ENCODE measurements around the gene MYH10.

Gene MYH10

DNA sequence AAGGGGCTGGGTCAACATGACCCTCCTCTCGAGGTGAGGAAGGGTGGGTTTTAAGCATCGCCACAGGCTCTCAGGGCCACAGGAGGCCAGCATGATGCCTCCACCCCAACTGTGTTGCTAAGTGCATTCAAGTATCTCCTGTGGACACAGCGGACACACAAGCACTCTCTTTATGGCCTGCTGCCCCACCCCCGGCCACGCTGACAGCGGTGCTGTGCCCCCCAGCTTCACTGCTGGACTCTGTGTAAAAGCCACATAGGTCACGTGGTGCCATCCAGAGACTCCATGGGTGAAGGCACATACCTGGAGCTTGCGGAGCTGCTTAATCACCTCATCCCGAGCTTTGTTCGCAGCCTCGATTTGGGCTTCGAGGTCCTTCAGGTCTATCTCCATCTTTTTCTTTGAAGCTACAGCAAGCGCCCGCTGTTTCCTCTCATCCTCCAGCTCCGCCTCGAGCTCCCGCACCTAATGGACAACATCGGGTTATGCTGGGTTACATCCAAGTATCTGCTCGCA, 143.3 kb downstream of the MYH10 start:
- in situ Hi-C loops (cut with MboI; ENCODE audit: low sequenced_read_pairs, unreplicated experiment): no loop called here
- no peak for TF ChIP-seq CTCF (IDR thresholded peaks at IDR 0.05; ENCODE audit: borderline replicate concordance, control extremely low read depth, extremely low read depth, insufficient read depth, missing control alignments)
- no peak for DNase-seq (ENCODE audit: low spot score)

GRCh38 chr17:8485491-8485890, 145.0 kb downstream of the MYH10 start:
- DNase-seq (ENCODE audit: low spot score): no peak
- in situ Hi-C loops (cut with MboI; ENCODE audit: low sequenced_read_pairs, unreplicated experiment): no loop called here
- TF ChIP-seq CTCF (IDR thresholded peaks at IDR 0.05; ENCODE audit: borderline replicate concordance, control extremely low read depth, extremely low read depth, insufficient read depth, missing control alignments): no peak

DNA sequence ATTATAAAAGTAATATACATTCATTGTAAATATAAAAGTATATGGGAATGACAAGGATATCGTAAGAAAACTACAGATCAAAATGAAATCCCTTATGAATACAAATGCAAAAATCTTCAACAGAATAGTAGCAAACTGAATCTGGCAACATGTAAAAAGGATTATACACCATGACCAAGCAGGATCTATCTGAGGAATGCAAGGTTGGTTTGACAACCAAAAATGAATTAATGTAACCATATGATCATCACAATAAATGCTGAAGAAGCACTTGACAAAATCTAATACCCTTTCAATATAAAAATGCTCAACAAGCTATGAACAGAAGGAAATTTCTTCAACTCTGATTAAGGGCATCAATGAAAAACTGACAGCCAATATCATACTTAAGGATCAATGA, 146.1 kb downstream of the MYH10 start:
- in situ Hi-C loops (cut with MboI; ENCODE audit: low sequenced_read_pairs, unreplicated experiment): no loop called here
- TF ChIP-seq CTCF (IDR thresholded peaks at IDR 0.05; ENCODE audit: borderline replicate concordance, control extremely low read depth, extremely low read depth, insufficient read depth, missing control alignments): no peak
- no peak for DNase-seq (ENCODE audit: low spot score)

DNA sequence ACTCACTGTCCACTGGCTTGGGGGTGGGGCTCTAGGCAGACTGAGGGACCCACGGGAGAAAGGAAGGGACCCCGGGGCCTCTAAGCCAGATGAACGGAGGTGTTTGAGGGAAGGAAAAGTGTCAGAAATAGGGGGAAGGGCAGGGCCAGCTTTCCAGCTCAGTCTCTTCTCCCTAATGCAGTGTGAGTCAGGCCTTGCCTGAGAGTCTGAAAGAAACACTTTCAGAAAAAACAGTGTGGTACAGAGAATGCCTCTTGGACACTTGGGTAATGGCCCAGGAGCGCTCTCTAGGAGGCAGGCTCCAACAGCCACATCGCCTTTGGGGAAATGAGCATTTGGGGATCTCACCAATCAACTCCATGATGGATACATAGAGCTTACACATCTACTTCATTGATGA, 148.0 kb downstream of the MYH10 start:
- in situ Hi-C loops (cut with MboI; ENCODE audit: low sequenced_read_pairs, unreplicated experiment): no loop called here
- no peak for TF ChIP-seq CTCF (IDR thresholded peaks at IDR 0.05; ENCODE audit: borderline replicate concordance, control extremely low read depth, extremely low read depth, insufficient read depth, missing control alignments)
- no peak for DNase-seq (ENCODE audit: low spot score)

GRCh38 chr17:8481703-8482102, 148.8 kb downstream of the MYH10 start:
- in situ Hi-C loops (cut with MboI; ENCODE audit: low sequenced_read_pairs, unreplicated experiment): no loop called here
- TF ChIP-seq CTCF (IDR thresholded peaks at IDR 0.05; ENCODE audit: borderline replicate concordance, control extremely low read depth, extremely low read depth, insufficient read depth, missing control alignments): no peak
- no peak for DNase-seq (ENCODE audit: low spot score)

DNA sequence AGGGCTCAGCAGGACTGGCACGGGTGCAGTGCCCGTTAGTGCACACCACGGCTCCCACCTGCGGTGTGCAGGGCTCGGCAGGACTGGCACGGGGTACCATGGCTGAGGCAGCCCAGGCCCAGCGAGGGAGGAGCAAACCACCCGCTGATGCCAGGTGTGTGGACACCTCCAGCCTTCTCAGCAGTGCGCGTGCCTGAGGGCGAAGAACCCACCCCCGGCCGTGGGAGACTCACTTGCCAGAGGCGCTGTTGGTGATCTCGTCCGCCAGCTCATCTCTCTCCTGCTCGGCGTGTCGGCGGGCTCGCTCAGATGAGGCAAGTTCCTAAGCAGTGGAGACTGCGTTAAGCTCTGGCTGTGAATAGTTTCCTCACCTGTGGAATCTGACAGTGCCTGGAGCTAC, 149.4 kb downstream of the MYH10 start:
- in situ Hi-C loops (cut with MboI; ENCODE audit: low sequenced_read_pairs, unreplicated experiment): no loop called here
- TF ChIP-seq CTCF (IDR thresholded peaks at IDR 0.05; ENCODE audit: borderline replicate concordance, control extremely low read depth, extremely low read depth, insufficient read depth, missing control alignments): no peak
- no peak for DNase-seq (ENCODE audit: low spot score)

Data from GM13976 (cell line).